ENCODE results near the gene TP53I11.

The TP53I11 gene

DNA sequence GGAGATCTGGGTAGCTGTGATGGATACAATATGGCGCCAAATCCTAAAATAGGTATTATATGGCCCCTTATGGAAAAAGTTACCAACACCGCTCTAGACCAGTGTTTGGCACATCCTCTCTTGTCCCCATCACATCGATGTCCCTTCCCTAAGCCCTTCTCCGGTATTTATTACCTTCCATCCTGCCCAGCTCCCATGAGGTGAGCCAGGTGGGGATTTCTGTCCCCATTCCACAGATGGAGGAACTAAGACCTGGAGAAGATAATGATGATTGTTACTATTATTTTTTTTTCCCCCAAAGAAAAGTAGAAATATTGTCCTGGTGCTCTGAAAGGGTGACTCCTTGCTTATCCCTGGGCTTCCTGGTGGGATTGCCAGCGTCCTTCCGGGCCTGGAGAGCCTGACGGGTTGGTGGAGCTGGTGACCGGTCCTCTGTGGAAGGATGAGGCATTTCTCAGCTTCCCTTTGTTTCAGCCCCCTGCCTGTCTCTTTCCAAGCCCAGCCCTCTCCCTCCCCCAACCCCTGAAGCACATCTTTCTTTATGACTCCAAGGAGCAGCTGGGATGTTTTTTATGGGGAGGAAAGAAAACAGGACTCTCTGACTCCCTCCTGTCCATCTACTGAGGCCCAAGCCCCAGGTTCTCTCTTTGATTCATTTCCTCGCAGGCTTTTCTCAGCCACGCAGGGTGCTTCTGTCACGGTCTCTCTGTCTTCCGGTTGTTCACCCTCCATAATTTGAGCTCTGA, 65.4 kb downstream of the TP53I11 start:
- no peak for DNase-seq (ENCODE audit: low spot score)

DNA sequence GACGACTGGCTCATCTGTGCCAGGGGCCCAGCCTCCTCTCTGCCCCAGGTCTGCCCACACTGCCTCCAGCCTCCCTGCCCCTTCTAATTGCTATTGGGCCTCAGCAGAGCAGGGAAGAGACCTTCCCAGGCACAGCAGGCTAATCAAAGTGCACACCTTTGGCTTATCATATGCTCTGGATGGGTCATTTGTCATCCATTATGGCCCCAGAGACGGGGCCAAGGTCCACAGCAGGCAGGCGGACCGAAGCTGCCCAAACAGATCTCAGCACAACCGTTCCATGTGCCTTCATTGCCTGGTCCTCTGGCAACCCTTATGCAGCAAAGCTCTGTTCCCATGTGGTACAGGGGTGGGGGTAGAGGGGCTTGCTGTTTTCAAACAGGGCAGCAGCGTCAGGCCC, 66.6 kb downstream of the TP53I11 start:
- no peak for DNase-seq (ENCODE audit: low spot score)

DNA sequence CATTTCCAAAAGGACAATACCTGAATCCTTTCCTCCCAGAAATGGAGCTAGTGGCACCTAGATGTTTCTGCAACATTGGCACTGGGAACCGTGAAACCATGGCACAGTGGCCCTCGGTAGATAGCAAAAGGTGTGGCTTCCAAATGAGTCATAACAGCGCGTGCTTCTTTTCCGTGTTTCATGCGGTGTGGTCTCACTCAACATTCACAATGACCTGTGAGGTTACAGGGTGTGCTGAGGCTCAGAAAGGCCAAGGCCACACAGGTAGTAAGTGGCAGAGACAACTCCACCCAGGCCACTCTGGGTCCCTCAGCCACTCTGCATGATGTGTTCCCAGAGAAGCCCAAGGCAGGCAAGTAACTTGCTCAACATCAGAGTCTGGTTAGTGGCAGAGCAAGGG, 67.4 kb downstream of the TP53I11 start:
- no peak for DNase-seq (ENCODE audit: low spot score)

All from GM03348 (cell line).